ENCODE measurements around the gene FUT2. TPM values are rescaled to one million over a fixed set of nuclear protein-coding genes. Genes with fewer than 3 reads are reported as not detected.
"Not testable (repeated sequence)": the region's sequence is repeated elsewhere in the genome, so short reads cannot be mapped to it uniquely, and the experiment has no call there.

The FUT2 gene
- polyA plus RNA-seq, 4 donors, result 1.7 to 5.6 (median 3.3) TPM

GRCh38 chr19:48696353-48697010, 711 bp downstream of the FUT2 start:
- DNase-seq (ENCODE audit: low read depth in 4 of 4, low spot score in 2 of 4), result no peak

- no peak for DNase-seq (ENCODE audit: low read depth in 4 of 4, low spot score in 2 of 4)
Observed at GRCh38 chr19:48698046-48698445, 2.3 kb downstream of the FUT2 start.

- no peak for DNase-seq (ENCODE audit: low read depth in 4 of 4, low spot score in 2 of 4)
Observed at GRCh38 chr19:48702701-48703100, 6.9 kb downstream of the FUT2 start.

- DNase-seq (ENCODE audit: low read depth in 4 of 4, low spot score in 2 of 4), result no peak
Observed at GRCh38 chr19:48703316-48703715, 7.5 kb downstream of the FUT2 start.

- DNase-seq (ENCODE audit: low read depth in 4 of 4, low spot score in 2 of 4), result no peak
Observed at GRCh38 chr19:48705431-48705830, 9.7 kb downstream of the FUT2 start.

- no peak for DNase-seq (ENCODE audit: low read depth in 4 of 4, low spot score in 2 of 4)
Observed at GRCh38 chr19:48708471-48708870, 12.7 kb downstream of the FUT2 start.

GRCh38 chr19:48711106-48711662, 15.4 kb downstream of the FUT2 start:
- DNase-seq (ENCODE audit: low read depth in 4 of 4, low spot score in 2 of 4), result no peak

GRCh38 chr19:48713041-48713863, 17.5 kb downstream of the FUT2 start:
- DNase-seq (ENCODE audit: low read depth in 4 of 4, low spot score in 2 of 4), result no peak

GRCh38 chr19:48713864-48714755, 18.3 kb downstream of the FUT2 start:
- DNase-seq (ENCODE audit: low read depth in 4 of 4, low spot score in 2 of 4), result peak; percentile 97 to 99 (median 99)

GRCh38 chr19:48714759-48715675, 19.2 kb downstream of the FUT2 start:
- no peak for DNase-seq (ENCODE audit: low read depth in 4 of 4, low spot score in 2 of 4)

- no peak for DNase-seq (ENCODE audit: low read depth in 4 of 4, low spot score in 2 of 4)
Observed at GRCh38 chr19:48715681-48716171, 20.0 kb downstream of the FUT2 start.

- no peak for DNase-seq (ENCODE audit: low read depth in 4 of 4, low spot score in 2 of 4)
Observed at GRCh38 chr19:48716562-48717291, 21.0 kb downstream of the FUT2 start.

GRCh38 chr19:48718106-48718505, 22.3 kb downstream of the FUT2 start:
- not testable (repeated sequence) for DNase-seq (ENCODE audit: low read depth in 4 of 4, low spot score in 2 of 4)

- DNase-seq (ENCODE audit: low read depth in 4 of 4, low spot score in 2 of 4), result no peak
Observed at GRCh38 chr19:48718711-48719231, 23.0 kb downstream of the FUT2 start.

- DNase-seq (ENCODE audit: low read depth in 4 of 4, low spot score in 2 of 4), result no peak
Observed at GRCh38 chr19:48719263-48720171, 23.7 kb downstream of the FUT2 start, which contains the start of gene MAMSTR. Gene MAMSTR, minus strand, starts transcription at chr19:48719725. Its CDS starts 694 bp downstream, at chr19:48719031.

- no peak for DNase-seq (ENCODE audit: low read depth in 4 of 4, low spot score in 2 of 4)
Observed at GRCh38 chr19:48720251-48720612, 24.5 kb downstream of the FUT2 start.

- peak; percentile 99 to 100 (median 99) for DNase-seq (ENCODE audit: low read depth in 4 of 4, low spot score in 2 of 4)
Observed at GRCh38 chr19:48720613-48721296, 25.0 kb downstream of the FUT2 start.
